Transverse colon (tissue), 4 donors: ENCODE data around the gene MPDZ. TPM values are rescaled to one million over a fixed set of nuclear protein-coding genes. Genes with fewer than 3 reads are reported as not detected.

Experiments
- DNase-seq: peaks from one replicate; pipeline ENCODE4 v3.0.0-alpha.2; 2019
- H3K27ac ChIP-seq, 4 donors: fragments of 200-600 bp; sonication (generic); 2 replicates each; pipeline ENCODE4 v1.5.1; 2016 to 2018; ENCODE audit warnings: inconsistent platforms in 4 of 4
- H3K27me3 ChIP-seq: fragments of 200-600 bp; sonication (generic); 2 replicates; pipeline ENCODE4 v1.5.1; 2017; ENCODE audit warnings: inconsistent platforms
- H3K36me3 ChIP-seq, 4 donors: fragments of 200-600 bp; sonication (generic); 2 replicates each; pipeline ENCODE4 v1.5.1; 2017 to 2019; ENCODE audit warnings: inconsistent platforms in 4 of 4
- H3K4me1 ChIP-seq, 4 donors: fragments of 200-600 bp; sonication (generic); 2 replicates each; pipeline ENCODE4 v1.5.1; 2017 to 2020; ENCODE audit warnings: inconsistent platforms in 4 of 4
- H3K4me3 ChIP-seq, 4 donors: fragments of 200-600 bp; sonication (generic); 1 replicate in 1 of 4; 2 replicates in 3 of 4; pipeline versions ENCODE4 v1.5.1 to v1.6.1; 2017 to 2019; ENCODE audit warnings: inconsistent platforms in 4 of 4
- H3K9me3 ChIP-seq, 2 donors: fragments of 200-600 bp; sonication (generic); 2 replicates each; pipeline ENCODE4 v1.5.1; 2017 to 2019; ENCODE audit warnings: inconsistent platforms in 2 of 2
- CTCF ChIP-seq, 5 experiments: fragments of 200-600 bp in 3 of 5; fragments of 450-650 bp in 2 of 5; sonication (generic) in 3 of 5; IDR thresholded peaks; 1 replicate in 2 of 5; 2 replicates in 3 of 5; pipeline ENCODE4 v1.5.1; 2016 to 2017; ENCODE audit warnings: antibody characterized with exemption in 5 of 5, inconsistent platforms in 3 of 5, mild to moderate bottlenecking in 2 of 5, moderate library complexity in 1 of 5
- EP300 ChIP-seq: sonication (generic); formaldehyde crosslinking; IDR thresholded peaks from one replicate; pipeline ENCODE4 v1.6.1; 2017; ENCODE audit warnings: antibody characterized with exemption, low read depth
- POLR2A ChIP-seq: fragments of 450-650 bp; IDR thresholded peaks from one replicate; pipeline ENCODE4 v1.6.1; 2016; ENCODE audit warnings: antibody characterized with exemption, mild to moderate bottlenecking, moderate library complexity
- POLR2AphosphoS5 ChIP-seq, 3 donors: sonication (generic); formaldehyde crosslinking; IDR thresholded peaks; one replicate each; pipeline ENCODE4 v1.6.1; 2016; ENCODE audit warnings: antibody characterized with exemption in 3 of 3
- whole genome bisulfite sequencing, 2 donors: methylation state at CpG; one replicate each; pipeline ENCODE4 v1.1.5; 2018; ENCODE audit warnings: low coverage in 1 of 2; 5-methylcytosine and 5-hydroxymethylcytosine counted together
- in situ Hi-C, 4 donors: fragments of 200-750 bp; cut with MboI; loops; one replicate each; pipeline versions ENCODE4 v1.15.0 to v1.15.1; 2017; ENCODE audit warnings: low sequenced_read_pairs in 3 of 4, low pct_ligation_motif_present in 1 of 4, low pct_unique_long_range_greater_than_20kb in 1 of 4
- intact Hi-C: fragments of 100-400 bp; cut with DNase I; formaldehyde crosslinking; loops from one replicate; pipeline ENCODE4 v1.15.1; 2023; ENCODE audit warnings: low total_unique reads
- total RNA-seq, 4 donors: library from RNA; depleted of rRNA; stranded (reverse); fragments of >200 nt; gene quantifications; one replicate each; pipeline ENCODE4 v1.1.0, GENCODE V29; 2016

Gene MPDZ
- total RNA-seq, 4 donors from 2014 or later = 9.7 to 62.1 (median 14.5) TPM

GRCh38 chr9:13266167-13266566 is 13.3 kb downstream of the MPDZ start:
- H3K36me3 ChIP-seq = no peaks in the 10 kb centered on the region
- no peaks in the 10 kb centered on the region for H3K27me3 ChIP-seq
- no peak for TF ChIP-seq POLR2A
- TF ChIP-seq POLR2AphosphoS5 (IDR thresholded peaks at IDR 0.05) = no peak
- no peak for TF ChIP-seq CTCF (IDR thresholded peaks at IDR 0.05)
- TF ChIP-seq EP300 = no peak
- intact Hi-C loops = no loop called here
- no peaks in the 10 kb centered on the region for H3K9me3 ChIP-seq
- no peak overlapping the region for H3K4me3 ChIP-seq
- DNase-seq = no peak
- H3K4me1 ChIP-seq = peaks cover 0 to 13% (median 0%) of the 10 kb centered on the region in 4 donors
- 38 to 48% methylated on average over 2 of the region's 2 CpGs for WGBS, 2 donors
- in situ Hi-C loops = no loop called here
- peak overlapping the region in 1 of 4 donors; percentile 27 for H3K27ac ChIP-seq

- no peak overlapping the region for H3K4me3 ChIP-seq
- no peak for DNase-seq
- no peaks in the 10 kb centered on the region for H3K27me3 ChIP-seq
- intact Hi-C loops = no loop called here
- H3K27ac ChIP-seq = no peak overlapping the region
- H3K4me1 ChIP-seq = peaks cover 0 to 13% (median 0%) of the 10 kb centered on the region in 4 donors
- no peaks in the 10 kb centered on the region for H3K36me3 ChIP-seq
- TF ChIP-seq CTCF (IDR thresholded peaks at IDR 0.05) = no peak
- no peak for TF ChIP-seq POLR2AphosphoS5 (IDR thresholded peaks at IDR 0.05)
- TF ChIP-seq EP300 = no peak
- no peak for TF ChIP-seq POLR2A
- in situ Hi-C loops = no loop called here
- no peaks in the 10 kb centered on the region for H3K9me3 ChIP-seq
Observed at GRCh38 chr9:13264788-13265187, 14.7 kb downstream of the MPDZ start.

GRCh38 chr9:13263511-13263910 is 16.0 kb downstream of the MPDZ start:
- in situ Hi-C loops = no loop called here
- no peak for DNase-seq
- intact Hi-C loops = no loop called here
- Histone ChIP-seq H3K9me3 (no peaks in the 10 kb centered on the region), H3K36me3 (no peaks in the 10 kb centered on the region), H3K4me3 (no peak overlapping the region), H3K4me1 (peaks cover 0 to 13% (median 0%) of the 10 kb centered on the region in 4 donors), H3K27me3 (no peaks in the 10 kb centered on the region), H3K27ac (no peak overlapping the region)
- 38 to 64% methylated on average over 2 of the region's 2 CpGs for WGBS, 2 donors
- TF ChIP-seq POLR2AphosphoS5 (IDR thresholded peaks at IDR 0.05) (no peak), CTCF (IDR thresholded peaks at IDR 0.05) (no peak), EP300 (no peak), POLR2A (no peak)

GRCh38 chr9:13252852-13253251 is 26.6 kb downstream of the MPDZ start:
- no peak for DNase-seq
- H3K9me3 ChIP-seq = no peaks in the 10 kb centered on the region
- intact Hi-C loops (no loop called here), in situ Hi-C loops (no loop called here)
- no peaks in the 10 kb centered on the region for H3K4me1 ChIP-seq
- H3K27me3 ChIP-seq = no peaks in the 10 kb centered on the region
- TF ChIP-seq POLR2AphosphoS5 (IDR thresholded peaks at IDR 0.05) = no peak
- no peak overlapping the region for H3K4me3 ChIP-seq
- WGBS, 2 donors = 37 to 55% methylated on average over 4 of the region's 4 CpGs
- no peak overlapping the region for H3K27ac ChIP-seq
- no peaks in the 10 kb centered on the region for H3K36me3 ChIP-seq

GRCh38 chr9:13244181-13244580 is 35.3 kb downstream of the MPDZ start:
- Histone ChIP-seq H3K36me3 (no peaks in the 10 kb centered on the region), H3K27me3 (no peaks in the 10 kb centered on the region), H3K9me3 (no peaks in the 10 kb centered on the region), H3K4me3 (no peak overlapping the region), H3K4me1 (no peaks in the 10 kb centered on the region), H3K27ac (no peak overlapping the region)
- DNase-seq = no peak
- no peak for TF ChIP-seq POLR2AphosphoS5 (IDR thresholded peaks at IDR 0.05)
- no peak for TF ChIP-seq EP300
- no peak for TF ChIP-seq POLR2A
- no peak for TF ChIP-seq CTCF (IDR thresholded peaks at IDR 0.05)
- intact Hi-C loops (no loop called here), in situ Hi-C loops (no loop called here)
- WGBS, 2 donors = 62 to 84% methylated on average over 3 of the region's 3 CpGs
